GM21526 (cell line): ENCODE results near the gene JAKMIP1.

ENCODE experiments used
- ATAC-seq: cut with Tn5 transposase; IDR thresholded peaks from one replicate; pipeline ENCODE4 v1.9.1; 2021; ENCODE audit warnings: moderate library complexity; ENCODE audit not compliant: unreplicated experiment, low FRiP score

The JAKMIP1 gene

GRCh38 chr4:6049278-6049677 lies 151.1 kb downstream of the JAKMIP1 start:
- ATAC-seq: no peak

DNA sequence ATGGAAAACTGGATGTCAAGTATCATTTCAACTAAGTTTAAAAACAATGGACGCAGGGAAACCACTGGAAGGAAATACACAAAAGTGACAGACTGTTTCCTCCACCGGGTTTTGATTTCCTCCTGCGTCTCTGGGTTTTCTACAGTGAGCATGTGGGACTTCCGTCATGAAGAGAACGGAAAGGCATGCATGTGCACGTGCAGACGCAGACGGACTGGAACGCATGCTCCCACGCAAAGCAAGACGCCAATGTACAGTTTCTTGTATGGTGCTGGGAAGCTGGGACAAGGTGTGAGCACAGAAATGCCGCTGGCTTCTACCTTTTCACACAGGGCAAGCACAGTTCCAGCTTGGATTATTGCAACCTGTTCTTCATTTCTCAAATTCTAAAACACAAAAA lies 151.8 kb downstream of the JAKMIP1 start:
- ATAC-seq: no peak

- no peak for ATAC-seq
Observed at GRCh38 chr4:6047130-6047673, 153.1 kb downstream of the JAKMIP1 start.

DNA sequence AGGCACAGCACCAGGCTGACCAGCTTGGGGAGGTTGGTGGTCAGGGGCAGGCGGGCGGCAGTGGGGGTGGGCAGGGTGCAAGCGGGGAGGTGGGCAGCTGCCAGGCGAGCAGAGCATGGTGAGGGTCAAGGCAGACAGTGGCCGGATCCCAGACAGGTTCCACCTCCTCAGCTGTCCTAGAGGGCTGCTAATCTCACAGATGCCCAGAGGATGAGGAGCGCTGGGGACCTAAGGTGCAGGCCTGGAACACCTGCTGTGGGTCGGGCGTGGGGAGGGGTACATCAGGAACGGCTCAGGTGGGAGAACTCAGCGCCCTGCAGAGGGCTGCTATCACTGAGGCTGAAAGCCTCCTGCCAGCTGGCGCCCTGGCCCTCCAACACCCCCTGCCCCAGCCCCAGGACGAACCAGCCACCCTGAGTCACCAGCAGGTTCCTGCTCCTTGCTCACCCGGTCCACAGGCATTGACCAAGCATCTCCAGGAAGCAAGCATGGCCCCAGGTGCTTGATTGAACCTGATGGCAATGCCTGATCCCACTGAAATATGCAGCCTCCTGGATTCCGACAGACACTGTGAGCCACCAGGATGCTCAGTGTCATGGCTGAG lies 153.7 kb downstream of the JAKMIP1 start:
- no peak for ATAC-seq

- ATAC-seq: no peak
Observed at GRCh38 chr4:6044805-6045204, 155.5 kb downstream of the JAKMIP1 start.

- no peak for ATAC-seq
Observed at GRCh38 chr4:6044276-6044675, 156.1 kb downstream of the JAKMIP1 start.

- ATAC-seq: no peak
Observed at GRCh38 chr4:6043843-6044242, 156.5 kb downstream of the JAKMIP1 start.

DNA sequence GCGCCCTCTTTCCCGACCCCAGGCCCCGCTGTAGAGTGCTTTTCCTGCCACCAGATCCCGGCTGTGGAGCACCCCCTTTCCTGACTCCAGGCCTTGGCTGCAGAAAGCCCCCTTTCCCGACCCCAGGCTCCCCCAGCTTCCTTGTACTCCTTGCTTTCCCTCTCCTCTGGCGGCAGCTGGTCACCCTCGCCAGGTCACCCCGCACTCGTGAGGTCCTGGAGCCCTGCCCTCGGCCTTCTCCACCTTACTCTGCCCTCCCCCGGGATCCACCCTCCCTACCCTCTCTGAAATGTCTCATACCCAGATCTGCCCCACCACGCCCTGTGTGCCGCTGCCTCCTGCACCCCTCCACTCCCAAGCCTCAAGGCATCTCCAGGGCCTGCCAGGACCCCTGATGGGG lies 157.2 kb downstream of the JAKMIP1 start:
- ATAC-seq: no peak

DNA sequence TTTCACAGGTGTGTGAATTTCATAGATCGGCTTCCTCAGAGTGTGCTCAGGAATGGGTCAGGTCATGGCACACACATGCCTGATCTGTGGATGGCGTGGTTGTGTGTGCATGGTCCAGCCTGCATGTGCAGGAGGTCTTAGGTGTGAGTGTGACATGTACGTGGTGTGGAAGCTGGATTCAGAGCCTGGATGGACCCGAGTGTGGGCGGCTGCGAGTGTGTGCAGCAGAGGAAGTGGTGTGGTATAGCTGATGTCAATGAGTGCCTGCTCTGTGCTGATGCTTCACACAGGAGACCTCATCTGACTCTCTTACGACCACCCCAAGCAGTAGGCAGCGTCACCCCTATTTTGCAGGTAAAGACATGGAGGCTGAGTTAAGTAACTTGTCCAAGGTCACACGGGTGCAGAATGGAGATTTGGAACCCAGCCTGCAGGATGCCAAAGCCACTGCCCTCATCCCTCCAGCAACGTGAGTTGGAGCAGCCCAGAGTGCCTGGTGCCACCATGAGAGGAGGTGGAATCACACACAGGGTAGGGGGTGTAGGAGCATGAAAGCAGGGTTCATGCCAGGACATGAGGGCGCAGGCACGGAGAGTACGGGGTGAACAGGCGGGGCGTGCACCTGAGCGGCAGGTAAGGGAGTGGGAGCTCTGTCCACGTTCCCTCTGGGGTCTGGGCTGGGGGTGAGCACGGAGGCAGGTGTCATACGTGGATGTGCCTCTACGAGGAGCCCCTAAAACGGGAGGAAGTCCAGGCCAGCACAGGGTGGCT lies 157.9 kb downstream of the JAKMIP1 start:
- ATAC-seq: no peak

- no peak for ATAC-seq
Observed at GRCh38 chr4:6041800-6042199, 158.5 kb downstream of the JAKMIP1 start.

GRCh38 chr4:6038711-6039110 lies 161.6 kb downstream of the JAKMIP1 start:
- ATAC-seq: no peak

DNA sequence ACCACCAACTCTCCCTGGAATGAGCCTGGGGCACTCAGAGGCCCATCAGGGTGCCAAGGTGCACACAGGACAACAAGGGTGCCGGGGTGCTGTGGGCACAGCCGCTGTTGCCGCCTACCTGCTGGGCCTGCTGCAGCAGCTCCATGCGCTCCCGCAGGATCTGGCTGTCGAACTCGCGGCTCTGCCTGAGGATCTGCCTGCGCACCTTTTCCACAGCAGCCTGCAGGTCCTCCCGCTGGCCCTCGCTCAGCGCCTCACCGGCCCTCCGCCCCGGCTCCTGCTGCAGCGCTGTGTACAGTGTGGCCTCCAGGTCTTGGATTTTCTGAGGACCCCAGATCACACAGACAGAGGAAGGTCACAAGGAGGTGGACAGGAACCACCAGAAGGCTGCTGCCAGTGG lies 164.6 kb downstream of the JAKMIP1 start:
- ATAC-seq: no peak

DNA sequence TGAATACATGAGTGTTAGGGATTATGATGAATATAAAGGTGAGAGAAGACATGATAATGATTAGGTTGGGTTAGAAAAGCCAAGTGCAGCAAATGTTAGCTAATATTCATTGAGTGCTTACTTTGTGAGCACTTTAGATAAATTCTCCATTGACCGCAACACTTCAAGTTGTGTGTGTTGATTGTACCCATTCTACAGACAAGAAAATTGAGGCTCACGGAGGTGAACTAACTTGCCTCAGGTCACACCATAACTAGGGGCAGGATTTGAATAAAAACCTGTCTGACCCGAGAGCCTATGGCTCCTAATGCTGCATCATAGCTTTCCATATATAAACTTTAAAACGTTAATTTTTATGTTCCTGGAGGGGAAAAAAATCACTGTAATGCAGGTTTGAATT lies 167.0 kb downstream of the JAKMIP1 start:
- no peak for ATAC-seq

GRCh38 chr4:6032249-6033244 lies 167.8 kb downstream of the JAKMIP1 start:
- ATAC-seq: no peak

- ATAC-seq: no peak
Observed at GRCh38 chr4:6031846-6032245, 168.5 kb downstream of the JAKMIP1 start.

- ATAC-seq: no peak
Observed at GRCh38 chr4:6030679-6031078, 169.7 kb downstream of the JAKMIP1 start.

DNA sequence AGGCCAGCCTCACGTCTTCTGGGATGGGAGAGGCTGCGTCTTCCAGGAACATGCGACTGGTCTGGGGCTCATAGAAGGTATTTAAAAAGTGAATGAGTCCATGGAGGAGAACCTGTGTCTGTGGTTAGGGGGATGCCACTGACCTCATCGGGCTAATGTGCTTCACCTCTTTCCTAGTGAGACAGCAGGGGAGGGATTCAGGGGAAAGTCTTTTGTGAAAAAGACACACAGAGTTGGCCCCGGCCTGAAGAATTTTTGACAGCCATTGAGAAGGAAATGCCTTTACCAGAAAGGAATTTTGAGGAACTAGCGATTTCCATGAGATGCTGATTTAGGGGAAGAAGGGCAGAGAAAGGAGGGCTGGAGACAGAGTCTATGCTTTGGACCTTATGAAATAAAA lies 171.1 kb downstream of the JAKMIP1 start:
- no peak for ATAC-seq

DNA sequence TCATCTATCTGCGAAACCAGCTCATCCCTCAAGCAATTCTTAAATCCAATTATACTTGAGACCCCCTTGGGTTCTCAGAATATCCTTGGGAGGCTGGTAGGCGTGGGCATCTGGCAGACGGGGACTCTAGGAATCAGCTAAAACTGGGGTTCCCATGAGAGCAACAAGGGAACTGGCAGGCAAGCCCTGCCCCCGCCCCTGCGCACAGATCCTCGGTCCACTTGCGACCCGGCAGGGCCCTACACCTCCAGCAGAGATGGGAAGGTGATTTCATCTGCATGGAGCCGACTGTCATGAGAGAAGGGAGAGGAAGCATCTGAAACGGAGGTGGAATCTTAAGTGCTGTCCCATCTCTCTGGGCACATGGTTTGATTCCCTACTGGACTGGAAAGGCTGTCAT lies 172.2 kb downstream of the JAKMIP1 start:
- no peak for ATAC-seq

DNA sequence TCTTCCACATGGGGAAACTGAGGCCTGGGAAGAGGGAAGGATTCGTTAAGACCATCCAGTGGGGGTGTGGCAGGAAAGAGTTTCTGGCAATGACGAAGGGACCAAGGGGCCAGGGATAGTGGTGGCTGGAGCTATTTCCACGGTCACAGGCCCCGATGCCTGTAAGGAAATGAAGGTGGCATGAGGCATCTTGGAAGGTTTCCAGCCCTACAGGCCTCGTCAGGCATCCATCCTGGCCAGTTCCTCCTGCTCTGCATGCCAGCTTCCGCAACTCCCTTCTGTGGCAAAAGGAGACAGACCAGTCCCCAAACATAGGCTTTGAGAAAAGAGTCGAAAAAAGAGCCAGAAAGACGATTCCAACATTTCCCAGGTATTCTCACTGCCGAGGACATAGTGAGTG lies 173.0 kb downstream of the JAKMIP1 start:
- ATAC-seq: no peak

DNA sequence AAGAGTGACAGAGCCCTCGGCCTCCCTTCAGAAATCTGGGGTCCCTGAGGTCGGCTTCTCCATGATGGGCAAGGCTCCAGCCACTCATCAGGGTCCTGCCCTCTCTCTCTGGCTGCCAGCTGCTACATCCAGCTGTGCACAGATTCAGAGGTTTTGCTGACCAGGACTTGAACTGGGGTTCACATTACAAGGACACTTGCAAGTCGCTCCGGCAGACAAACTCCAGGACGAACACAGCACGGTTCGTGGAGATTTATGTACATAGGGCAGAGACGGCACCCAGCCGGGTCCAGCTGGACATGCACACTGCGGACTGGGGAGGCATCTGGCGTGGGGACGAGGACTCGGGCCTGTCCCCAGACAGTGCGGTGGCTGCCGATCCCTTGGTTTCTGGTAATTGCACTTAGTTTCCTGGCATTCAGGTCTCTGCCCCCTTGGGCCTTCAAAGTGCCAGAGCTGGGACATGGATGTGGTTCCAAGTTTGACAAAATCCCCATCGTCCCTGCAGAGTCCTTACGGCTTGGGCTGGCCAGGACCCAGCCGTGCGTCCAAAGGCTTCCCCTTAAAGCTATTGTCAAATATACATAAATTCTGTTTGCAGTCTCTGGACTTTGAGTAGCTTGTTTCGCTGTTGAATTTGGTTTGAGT lies 175.9 kb downstream of the JAKMIP1 start:
- no peak for ATAC-seq
